ENCODE measurements around the gene VAV3.

The VAV3 gene

DNA sequence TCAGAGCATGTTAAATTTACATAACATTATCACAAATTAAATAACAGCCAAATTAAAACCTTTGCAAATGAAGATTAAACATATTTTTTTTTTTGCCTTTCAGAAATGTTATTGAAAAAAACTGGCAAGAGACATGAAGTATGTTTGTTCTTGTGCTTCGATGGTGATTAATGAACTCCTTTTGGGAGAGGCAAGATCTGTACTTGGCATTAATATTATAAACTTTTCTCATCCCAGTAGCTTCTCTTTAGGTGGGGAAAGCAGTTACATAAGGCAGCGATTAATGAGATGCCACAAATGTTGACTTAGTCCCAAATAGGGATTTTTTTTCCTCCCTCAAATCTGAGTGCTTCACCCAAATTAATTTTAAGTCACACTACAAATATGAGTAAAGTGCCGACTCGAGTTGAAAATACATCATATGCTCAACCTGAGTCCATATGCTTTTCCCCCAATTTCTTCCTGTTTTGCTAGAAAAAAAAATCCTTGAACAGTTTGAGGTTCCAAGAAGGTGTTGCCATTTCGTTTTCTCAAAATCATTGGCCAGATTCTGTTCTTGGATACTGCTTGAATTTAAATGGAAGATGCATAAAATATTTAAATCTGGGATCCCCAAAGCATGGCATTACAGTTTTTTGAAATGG, 294.5 kb downstream of the VAV3 start:
- Histone ChIP-seq H3K27me3 (ENCODE audit: insufficient read depth, poor library complexity, severe bottlenecking) (no peaks in the 10 kb centered on the region), H3K27ac (replicated peaks) (no peak overlapping the region), H3K4me3 (replicated peaks; ENCODE audit: insufficient read depth, low read length) (no peak overlapping the region)
- no peak for DNase-seq (ENCODE audit: low read depth in 1 of 2, low spot score in 1 of 2)
- no peak for TF ChIP-seq POLR2AphosphoS5 (IDR thresholded peaks at IDR 0.05; ENCODE audit: low read depth)
- no peak for TF ChIP-seq GABPA (IDR thresholded peaks at IDR 0.05; ENCODE audit: low read depth)
- TF ChIP-seq SPI1 (IDR thresholded peaks at IDR 0.05; ENCODE audit: borderline replicate concordance, low read depth): no peak
- TF ChIP-seq, protein P1, sequence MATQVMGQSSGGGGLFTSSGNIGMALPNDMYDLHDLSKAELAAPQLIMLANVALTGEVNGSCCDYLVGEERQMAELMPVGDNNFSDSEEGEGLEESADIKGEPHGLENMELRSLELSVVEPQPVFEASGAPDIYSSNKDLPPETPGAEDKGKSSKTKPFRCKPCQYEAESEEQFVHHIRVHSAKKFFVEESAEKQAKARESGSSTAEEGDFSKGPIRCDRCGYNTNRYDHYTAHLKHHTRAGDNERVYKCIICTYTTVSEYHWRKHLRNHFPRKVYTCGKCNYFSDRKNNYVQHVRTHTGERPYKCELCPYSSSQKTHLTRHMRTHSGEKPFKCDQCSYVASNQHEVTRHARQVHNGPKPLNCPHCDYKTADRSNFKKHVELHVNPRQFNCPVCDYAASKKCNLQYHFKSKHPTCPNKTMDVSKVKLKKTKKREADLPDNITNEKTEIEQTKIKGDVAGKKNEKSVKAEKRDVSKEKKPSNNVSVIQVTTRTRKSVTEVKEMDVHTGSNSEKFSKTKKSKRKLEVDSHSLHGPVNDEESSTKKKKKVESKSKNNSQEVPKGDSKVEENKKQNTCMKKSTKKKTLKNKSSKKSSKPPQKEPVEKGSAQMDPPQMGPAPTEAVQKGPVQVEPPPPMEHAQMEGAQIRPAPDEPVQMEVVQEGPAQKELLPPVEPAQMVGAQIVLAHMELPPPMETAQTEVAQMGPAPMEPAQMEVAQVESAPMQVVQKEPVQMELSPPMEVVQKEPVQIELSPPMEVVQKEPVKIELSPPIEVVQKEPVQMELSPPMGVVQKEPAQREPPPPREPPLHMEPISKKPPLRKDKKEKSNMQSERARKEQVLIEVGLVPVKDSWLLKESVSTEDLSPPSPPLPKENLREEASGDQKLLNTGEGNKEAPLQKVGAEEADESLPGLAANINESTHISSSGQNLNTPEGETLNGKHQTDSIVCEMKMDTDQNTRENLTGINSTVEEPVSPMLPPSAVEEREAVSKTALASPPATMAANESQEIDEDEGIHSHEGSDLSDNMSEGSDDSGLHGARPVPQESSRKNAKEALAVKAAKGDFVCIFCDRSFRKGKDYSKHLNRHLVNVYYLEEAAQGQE (IDR thresholded peaks at IDR 0.05; ENCODE audit: insufficient replicate concordance, low read depth): no peak
- TF ChIP-seq, protein P2, sequence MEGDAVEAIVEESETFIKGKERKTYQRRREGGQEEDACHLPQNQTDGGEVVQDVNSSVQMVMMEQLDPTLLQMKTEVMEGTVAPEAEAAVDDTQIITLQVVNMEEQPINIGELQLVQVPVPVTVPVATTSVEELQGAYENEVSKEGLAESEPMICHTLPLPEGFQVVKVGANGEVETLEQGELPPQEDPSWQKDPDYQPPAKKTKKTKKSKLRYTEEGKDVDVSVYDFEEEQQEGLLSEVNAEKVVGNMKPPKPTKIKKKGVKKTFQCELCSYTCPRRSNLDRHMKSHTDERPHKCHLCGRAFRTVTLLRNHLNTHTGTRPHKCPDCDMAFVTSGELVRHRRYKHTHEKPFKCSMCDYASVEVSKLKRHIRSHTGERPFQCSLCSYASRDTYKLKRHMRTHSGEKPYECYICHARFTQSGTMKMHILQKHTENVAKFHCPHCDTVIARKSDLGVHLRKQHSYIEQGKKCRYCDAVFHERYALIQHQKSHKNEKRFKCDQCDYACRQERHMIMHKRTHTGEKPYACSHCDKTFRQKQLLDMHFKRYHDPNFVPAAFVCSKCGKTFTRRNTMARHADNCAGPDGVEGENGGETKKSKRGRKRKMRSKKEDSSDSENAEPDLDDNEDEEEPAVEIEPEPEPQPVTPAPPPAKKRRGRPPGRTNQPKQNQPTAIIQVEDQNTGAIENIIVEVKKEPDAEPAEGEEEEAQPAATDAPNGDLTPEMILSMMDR (IDR thresholded peaks at IDR 0.05; ENCODE audit: insufficient read depth, low read length): no peak

DNA sequence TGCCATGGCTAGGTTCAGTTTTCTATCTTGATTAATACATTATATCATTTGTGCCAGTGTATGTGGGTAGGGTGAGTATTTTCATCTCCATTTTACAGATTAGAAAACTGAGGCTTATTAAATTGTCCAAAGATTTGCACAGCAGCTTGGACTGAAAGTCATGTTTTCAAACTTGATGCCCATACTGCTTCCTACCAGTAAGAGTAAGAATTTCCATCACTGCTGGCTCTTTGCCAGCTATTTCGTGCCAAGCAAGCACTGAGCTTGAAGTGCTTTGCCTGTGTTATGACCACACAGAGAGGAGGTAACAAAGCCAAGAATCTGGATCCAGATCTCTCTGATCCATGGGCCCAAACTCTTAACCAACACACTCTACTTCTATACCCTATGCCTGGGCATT, 295.0 kb downstream of the VAV3 start:
- H3K27ac ChIP-seq (replicated peaks): no peak overlapping the region
- no peak for TF ChIP-seq SPI1 (IDR thresholded peaks at IDR 0.05; ENCODE audit: borderline replicate concordance, low read depth)
- no peak for TF ChIP-seq GABPA (IDR thresholded peaks at IDR 0.05; ENCODE audit: low read depth)
- TF ChIP-seq, protein P1 (IDR thresholded peaks at IDR 0.05; ENCODE audit: insufficient replicate concordance, low read depth): no peak
- no peaks in the 10 kb centered on the region for H3K27me3 ChIP-seq (ENCODE audit: insufficient read depth, poor library complexity, severe bottlenecking)
- H3K4me3 ChIP-seq (replicated peaks; ENCODE audit: insufficient read depth, low read length): no peak overlapping the region
- no peak for DNase-seq (ENCODE audit: low read depth in 1 of 2, low spot score in 1 of 2)

DNA sequence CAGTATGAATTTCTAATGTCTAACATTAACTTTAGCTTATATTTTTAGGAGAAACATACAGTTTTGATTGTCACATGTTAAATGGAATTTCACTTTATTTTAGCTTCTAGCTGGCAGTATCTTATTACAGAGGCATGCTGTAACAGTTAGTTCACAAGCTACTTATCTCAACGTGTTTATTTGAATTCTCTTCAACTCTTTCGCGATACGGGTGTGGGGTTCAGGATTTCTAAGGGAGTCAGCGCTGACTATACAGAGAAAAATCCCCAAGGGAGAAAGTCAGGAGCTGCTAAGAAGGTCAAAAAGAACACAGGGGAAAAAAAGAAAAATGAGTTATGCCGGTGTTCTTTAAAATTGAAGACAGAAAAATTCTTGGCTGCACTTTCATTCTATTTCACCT, 296.2 kb downstream of the VAV3 start:
- TF ChIP-seq, protein P1 (IDR thresholded peaks at IDR 0.05; ENCODE audit: insufficient replicate concordance, low read depth): no peak
- TF ChIP-seq, protein P2 (IDR thresholded peaks at IDR 0.05; ENCODE audit: insufficient read depth, low read length): no peak
- no peak for TF ChIP-seq SPI1 (IDR thresholded peaks at IDR 0.05; ENCODE audit: borderline replicate concordance, low read depth)
- no peak for TF ChIP-seq GABPA (IDR thresholded peaks at IDR 0.05; ENCODE audit: low read depth)
- no peak for TF ChIP-seq POLR2AphosphoS5 (IDR thresholded peaks at IDR 0.05; ENCODE audit: low read depth)
- Histone ChIP-seq H3K27ac (replicated peaks) (no peak overlapping the region), H3K27me3 (ENCODE audit: insufficient read depth, poor library complexity, severe bottlenecking) (no peaks in the 10 kb centered on the region), H3K4me3 (replicated peaks; ENCODE audit: insufficient read depth, low read length) (no peak overlapping the region)
- no peak for DNase-seq (ENCODE audit: low read depth in 1 of 2, low spot score in 1 of 2)
